Myocyte (in vitro differentiated cells): Measurements from ENCODE around the gene DCST1. TPM values are rescaled to one million over a fixed set of nuclear protein-coding genes. Genes with fewer than 3 reads are reported as not detected.

Experiments
- DNase-seq: peaks from one replicate; pipeline ENCODE4 v3.0.0-alpha.2; 2012; ENCODE audit warnings: low read depth
- total RNA-seq: library from RNA; depleted of rRNA; stranded (reverse); fragments of >200 nt; gene quantifications from 2 replicates; pipeline ENCODE4 v1.2.3, GENCODE V29; 2014

DCST1 gene
- total RNA-seq, 1 donor from 2014 or later = not detected

DNA sequence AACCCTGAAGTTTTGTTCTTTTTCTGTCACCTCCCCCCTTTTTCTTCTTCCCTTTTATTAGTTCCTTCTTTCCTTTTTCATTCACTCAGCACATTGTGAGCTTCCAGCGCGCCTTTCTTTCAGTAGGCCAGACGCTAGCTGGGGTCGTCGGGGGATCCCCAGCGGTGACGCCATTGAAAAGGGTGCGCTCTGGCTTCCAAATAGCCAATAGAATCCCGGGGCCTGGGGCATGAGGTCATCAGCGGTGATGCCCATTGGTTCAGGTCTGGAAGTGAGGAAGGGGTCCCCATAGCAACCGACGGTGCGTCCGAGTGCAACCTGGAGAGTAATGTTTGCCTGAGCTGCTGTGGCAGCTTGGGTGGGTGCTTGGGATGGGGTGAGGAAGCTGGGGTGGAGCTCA lies 38.1 kb downstream of the DCST1 start:
- no peak for DNase-seq

- DNase-seq = no peak
Observed at GRCh38 chr1:155072531-155073289, 39.1 kb downstream of the DCST1 start.

GRCh38 chr1:155073377-155074242 lies 40.0 kb downstream of the DCST1 start:
- no peak for DNase-seq

DNA sequence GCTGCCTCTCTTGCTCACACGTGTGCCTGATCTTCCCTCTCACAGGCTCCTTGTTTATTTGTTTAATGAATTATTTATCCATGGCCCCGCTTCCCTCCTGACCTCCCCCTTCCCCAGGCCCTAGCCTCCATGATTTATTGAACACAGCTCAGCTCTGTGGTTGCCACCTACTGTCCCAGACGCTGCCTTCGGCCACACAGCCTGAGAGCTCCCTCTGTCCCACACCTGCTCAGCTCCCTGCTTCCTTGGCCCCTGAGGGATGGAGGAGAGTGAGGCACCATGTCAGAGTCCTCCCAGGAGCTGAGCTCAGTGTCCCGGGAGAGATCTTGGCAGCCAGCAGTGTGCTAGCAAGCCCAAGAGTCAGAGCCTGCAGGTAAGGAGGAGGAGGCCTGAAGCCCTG lies 41.9 kb downstream of the DCST1 start:
- DNase-seq = no peak

- DNase-seq = no peak
Observed at GRCh38 chr1:155076371-155076770, 42.7 kb downstream of the DCST1 start.

- DNase-seq = no peak
Observed at GRCh38 chr1:155077346-155077745, 43.7 kb downstream of the DCST1 start.

DNA sequence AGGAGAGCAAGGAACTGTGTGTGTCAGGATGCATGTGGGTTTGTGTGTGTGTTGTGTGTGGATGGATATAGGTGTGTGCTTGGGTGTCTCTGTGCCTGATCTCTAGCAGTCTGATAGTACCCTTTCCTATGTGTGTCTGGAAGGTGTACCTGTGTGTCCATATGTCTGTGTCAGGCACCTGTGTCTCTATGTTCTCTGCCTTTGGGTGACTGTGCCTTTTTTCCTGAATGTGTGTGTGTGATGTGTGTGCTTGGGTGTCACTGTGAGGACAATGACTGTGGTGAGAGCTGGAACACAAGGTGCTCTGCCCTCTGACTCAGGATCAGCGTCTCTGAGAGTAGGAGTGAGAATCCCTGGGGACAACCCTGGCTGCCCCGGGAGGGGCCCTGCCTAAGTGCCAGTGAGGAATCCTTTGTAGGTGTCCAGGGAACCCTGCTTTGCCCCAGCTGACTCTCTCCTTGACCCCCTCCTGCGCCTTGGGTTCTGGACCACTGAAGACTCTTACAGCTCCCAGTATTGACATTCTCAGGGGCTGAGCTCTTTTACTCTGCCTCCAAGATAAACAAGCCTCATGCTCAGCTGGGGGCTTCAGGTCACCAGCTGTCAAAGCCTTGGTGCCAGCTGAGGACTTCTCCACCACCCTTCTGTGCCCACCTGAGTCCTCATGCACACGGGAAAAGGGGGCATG lies 44.3 kb downstream of the DCST1 start:
- no peak for DNase-seq

DNA sequence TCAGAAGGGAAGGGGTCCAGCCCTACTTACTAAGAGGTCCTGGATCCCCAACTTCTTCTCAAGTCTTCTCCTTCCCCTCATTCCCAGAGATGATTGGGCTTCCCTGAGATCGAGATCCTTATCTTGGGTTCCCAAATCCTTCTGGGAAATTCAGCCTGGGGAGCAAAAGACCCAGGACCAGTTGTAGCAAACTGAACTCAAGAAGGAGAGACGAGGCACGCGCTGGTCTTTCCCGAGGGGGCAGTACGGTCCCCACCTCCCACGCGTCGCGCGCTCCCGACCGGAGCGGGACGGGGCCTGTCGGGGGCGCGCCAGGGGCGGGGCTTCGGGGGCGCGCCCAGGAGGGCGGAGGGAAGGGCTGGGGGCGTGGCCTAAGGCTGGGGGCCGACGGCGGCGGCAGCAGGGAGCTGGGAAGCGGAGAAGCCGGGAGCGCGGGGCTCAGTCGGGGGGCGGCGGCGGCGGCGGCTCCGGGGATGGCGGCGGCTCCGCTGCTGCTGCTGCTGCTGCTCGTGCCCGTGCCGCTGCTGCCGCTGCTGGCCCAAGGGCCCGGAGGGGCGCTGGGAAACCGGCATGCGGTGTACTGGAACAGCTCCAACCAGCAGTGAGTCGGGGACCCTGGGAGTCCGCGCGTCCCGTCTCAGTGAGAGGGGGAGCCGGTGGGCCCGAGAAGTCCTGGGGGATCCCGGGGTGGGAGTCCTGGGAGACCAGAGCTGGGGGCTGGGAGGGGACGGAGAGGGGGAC lies 45.0 kb downstream of the DCST1 start, which contains the start of gene EFNA3:
EFNA3 (plus strand) TSS at position 369 of the 741 bp plus-strand sequence; CDS start at position 474, 105 bp downstream.
- DNase-seq = peak; percentile 35

GRCh38 chr1:155079210-155079486 lies 45.5 kb downstream of the DCST1 start:
- no peak for DNase-seq

DNA sequence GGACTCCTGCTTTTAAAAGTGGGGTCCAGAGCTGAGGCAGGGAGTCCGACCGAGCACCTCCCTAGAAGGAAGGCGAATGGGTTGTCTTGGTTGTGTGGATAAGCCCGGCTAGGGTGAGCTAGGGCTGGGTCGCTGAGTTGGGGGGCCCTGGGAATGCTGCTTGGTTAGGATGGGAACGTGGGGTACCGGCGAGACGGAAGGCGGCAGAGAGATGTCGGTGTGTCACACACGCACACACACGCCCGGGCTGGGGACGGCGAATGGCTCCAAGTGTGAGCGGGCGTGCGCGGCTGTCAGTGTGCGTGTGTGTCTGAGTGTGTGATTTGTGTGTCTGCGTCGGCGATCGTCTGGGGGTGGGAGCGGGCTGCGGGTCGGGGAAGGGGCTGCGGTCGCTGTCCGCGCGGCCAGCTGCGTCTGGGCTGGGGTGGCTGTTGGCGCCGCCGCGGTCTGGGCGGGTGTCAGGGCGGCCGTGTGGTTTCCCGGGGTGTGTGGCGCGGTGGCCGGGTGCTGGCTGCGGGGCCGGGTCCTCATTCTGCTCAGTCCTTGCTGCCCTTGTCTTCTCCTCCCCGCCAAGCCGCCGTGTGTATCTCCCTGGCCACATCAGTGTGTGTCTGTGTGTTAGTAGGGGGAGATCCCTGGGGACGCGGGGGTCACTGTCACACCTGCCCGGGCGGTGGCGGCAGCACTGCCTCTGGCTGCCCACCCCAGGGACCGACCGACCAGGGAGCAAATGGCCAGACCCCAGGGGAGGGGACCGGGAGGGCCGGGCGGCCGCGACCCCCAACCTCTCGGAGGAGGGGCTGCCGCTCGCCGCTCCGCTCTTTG lies 46.1 kb downstream of the DCST1 start:
- DNase-seq = no peak

- DNase-seq = peak; percentile 22
Observed at GRCh38 chr1:155080312-155081228, 46.9 kb downstream of the DCST1 start.

DNA sequence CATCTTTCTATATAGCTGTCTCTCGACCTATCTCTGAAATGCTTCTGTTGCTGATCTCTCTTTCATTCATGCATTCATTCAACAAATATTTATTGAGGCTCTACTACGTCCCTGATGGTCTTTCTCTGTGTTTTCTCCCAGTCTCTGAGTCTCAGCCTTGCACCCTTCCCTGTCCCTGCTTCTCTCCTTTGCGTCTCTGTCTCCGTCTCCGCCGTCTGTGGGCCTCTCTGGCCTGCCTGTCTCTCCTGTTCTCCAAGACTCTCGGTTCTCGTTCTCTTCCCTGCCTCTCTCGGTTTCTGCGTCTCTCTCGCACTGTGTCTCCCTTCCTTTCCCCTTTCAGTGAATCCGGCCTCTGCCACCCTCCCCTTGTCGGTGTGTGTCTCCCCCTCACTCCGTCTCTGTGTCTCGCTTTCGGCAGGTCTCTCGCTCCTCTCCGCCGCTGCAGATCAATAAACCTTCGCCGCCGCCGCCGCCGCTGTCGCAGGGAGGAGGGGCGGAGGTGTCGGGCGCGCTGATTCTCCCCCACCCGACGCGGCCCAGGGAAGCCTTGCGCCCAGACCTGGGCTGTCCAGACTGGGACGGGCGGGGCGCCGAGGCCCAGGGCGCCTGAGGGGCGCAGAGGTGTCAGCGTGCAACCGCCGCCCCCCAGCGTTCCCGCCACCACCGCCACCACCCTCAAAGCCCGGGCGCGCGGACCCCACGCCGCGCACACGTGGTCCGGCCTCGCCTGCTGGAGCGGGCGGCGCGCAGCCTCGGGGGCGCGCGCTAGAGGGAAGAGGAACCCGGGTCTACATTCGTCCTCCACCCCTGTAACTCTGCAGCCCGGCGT lies 48.1 kb downstream of the DCST1 start:
- no peak for DNase-seq

- DNase-seq = no peak
Observed at GRCh38 chr1:155082301-155083051, 48.9 kb downstream of the DCST1 start.

DNA sequence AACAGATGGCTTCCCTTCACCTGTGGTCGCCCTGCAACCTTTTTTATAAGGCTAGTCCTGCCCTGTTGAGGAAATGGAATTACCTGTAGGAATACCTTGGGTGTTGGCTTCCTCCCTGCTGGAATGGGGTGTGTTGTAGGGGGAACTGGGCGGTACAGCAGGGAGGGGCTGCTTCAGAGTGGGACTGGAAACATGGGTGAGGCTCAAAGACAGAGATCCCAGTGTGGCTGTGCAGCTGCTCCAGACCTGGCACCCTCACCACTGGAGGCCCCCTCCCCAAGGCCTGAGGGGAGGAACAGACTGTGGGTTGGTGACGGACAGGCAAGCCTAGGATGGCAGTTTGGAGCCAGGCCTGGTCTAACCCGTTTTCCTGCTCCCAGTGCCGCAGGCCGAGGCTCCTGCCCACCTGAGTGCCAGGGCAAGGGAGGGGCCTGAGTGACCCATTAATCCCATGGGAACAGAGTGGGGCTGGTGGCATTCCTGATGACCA lies 49.5 kb downstream of the DCST1 start:
- DNase-seq = no peak

- peak; percentile 38 for DNase-seq
Observed at GRCh38 chr1:155083865-155084721, 50.5 kb downstream of the DCST1 start.

DNA sequence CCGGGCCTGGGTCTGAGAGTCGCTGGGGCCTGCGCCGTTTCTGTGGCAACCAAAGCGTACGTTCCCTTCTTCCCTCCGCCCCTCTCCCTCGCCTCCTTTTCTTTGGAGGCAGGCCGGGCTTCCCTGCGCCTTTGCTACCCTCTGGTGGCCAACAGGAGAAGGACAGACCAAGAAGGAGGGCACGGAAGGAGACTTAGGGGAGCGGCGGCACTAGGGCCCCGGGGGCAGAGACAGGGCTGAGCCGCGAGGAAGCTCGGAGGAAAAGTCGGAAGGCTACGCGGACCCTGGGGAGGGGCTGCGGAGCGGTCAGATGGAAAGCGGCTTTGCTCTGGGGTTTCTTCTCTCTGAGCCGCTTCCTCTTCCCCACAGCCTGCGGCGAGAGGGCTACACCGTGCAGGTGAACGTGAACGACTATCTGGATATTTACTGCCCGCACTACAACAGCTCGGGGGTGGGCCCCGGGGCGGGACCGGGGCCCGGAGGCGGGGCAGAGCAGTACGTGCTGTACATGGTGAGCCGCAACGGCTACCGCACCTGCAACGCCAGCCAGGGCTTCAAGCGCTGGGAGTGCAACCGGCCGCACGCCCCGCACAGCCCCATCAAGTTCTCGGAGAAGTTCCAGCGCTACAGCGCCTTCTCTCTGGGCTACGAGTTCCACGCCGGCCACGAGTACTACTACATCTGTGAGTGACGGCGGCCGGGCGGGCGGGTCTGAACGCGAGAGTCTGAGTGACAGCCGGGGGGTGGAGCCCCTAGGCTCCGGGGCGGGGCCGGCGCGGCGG lies 51.3 kb downstream of the DCST1 start:
- peak; percentile 96 for DNase-seq
